GM19328 (cell line): ENCODE results near the gene PGAP3.

Experiments
- ATAC-seq: cut with Tn5 transposase; IDR thresholded peaks from one replicate; pipeline ENCODE4 v1.9.1; 2021; ENCODE audit warnings: mild to moderate bottlenecking, moderate library complexity; ENCODE audit not compliant: unreplicated experiment

PGAP3 gene

GRCh38 chr17:39639566-39640458 lies 48.0 kb downstream of the PGAP3 start:
- ATAC-seq, result no peak

GRCh38 chr17:39639043-39639442 lies 48.8 kb downstream of the PGAP3 start:
- ATAC-seq, result no peak

GRCh38 chr17:39638317-39638716 lies 49.5 kb downstream of the PGAP3 start:
- no peak for ATAC-seq

- peak; percentile 67 for ATAC-seq
Measured at GRCh38 chr17:39636927-39637736, 50.7 kb downstream of the PGAP3 start, which contains the start of gene STARD3. Gene STARD3 (plus strand): TSS chr17:39637144. CDS start chr17:39653532, 16,388 bp downstream.

GRCh38 chr17:39636587-39636926 lies 51.3 kb downstream of the PGAP3 start:
- peak; percentile 9 for ATAC-seq

- ATAC-seq, result no peak
Measured at GRCh38 chr17:39635614-39636176, 52.2 kb downstream of the PGAP3 start.

GRCh38 chr17:39634384-39634871 lies 53.4 kb downstream of the PGAP3 start:
- no peak for ATAC-seq

GRCh38 chr17:39633570-39634183 lies 54.2 kb downstream of the PGAP3 start:
- no peak for ATAC-seq

GRCh38 chr17:39632153-39632941 lies 55.5 kb downstream of the PGAP3 start:
- no peak for ATAC-seq

GRCh38 chr17:39631403-39631802 lies 56.5 kb downstream of the PGAP3 start:
- ATAC-seq, result no peak

GRCh38 chr17:39629898-39630297 lies 58.0 kb downstream of the PGAP3 start:
- no peak for ATAC-seq

GRCh38 chr17:39629494-39629880 lies 58.4 kb downstream of the PGAP3 start:
- ATAC-seq, result no peak

GRCh38 chr17:39628655-39629493 lies 59.0 kb downstream of the PGAP3 start:
- no peak for ATAC-seq

- ATAC-seq, result no peak
Measured at GRCh38 chr17:39627712-39628516, 59.9 kb downstream of the PGAP3 start.

GRCh38 chr17:39627047-39627711 lies 60.7 kb downstream of the PGAP3 start:
- ATAC-seq, result no peak

GRCh38 chr17:39626171-39627046 lies 61.4 kb downstream of the PGAP3 start, which contains the start of gene PPP1R1B:
Gene PPP1R1B (plus strand): TSS chr17:39626952. CDS start chr17:39627393, 441 bp downstream.
- ATAC-seq, result no peak
